Amniotic epithelial cell (primary cell): ENCODE data around the gene SSH3.

Source experiments
- DNase-seq: peaks from one replicate; pipeline ENCODE4 v3.0.0-alpha.2; 2010; ENCODE audit warnings: low read depth

SSH3 gene

GRCh38 chr11:67293090-67293489 lies 10.2 kb upstream of the SSH3 start:
- DNase-seq = peak; percentile 61

- DNase-seq = no peak
These were observed 7.5 kb upstream of the SSH3 start for GRCh38 chr11:67295846-67296245.

- no peak for DNase-seq
These were observed 4.5 kb upstream of the SSH3 start for GRCh38 chr11:67298786-67299185.

GRCh38 chr11:67299471-67300191 lies 3.7 kb upstream of the SSH3 start:
- no peak for DNase-seq

- no peak for DNase-seq
These were observed 3.0 kb upstream of the SSH3 start for GRCh38 chr11:67300256-67300755.

- DNase-seq = no peak
These were observed 2.5 kb upstream of the SSH3 start for GRCh38 chr11:67300756-67301312.

GRCh38 chr11:67301313-67301921 lies 1.9 kb upstream of the SSH3 start:
- DNase-seq = no peak

- peak; percentile 83 for DNase-seq
These were observed 1.3 kb upstream of the SSH3 start for GRCh38 chr11:67301951-67302516.

- DNase-seq = peak; percentile 67
These were observed 679 bp upstream of the SSH3 start for GRCh38 chr11:67302571-67303131.

GRCh38 chr11:67303835-67304411 lies 593 bp downstream of the SSH3 start:
- peak; percentile 22 for DNase-seq

GRCh38 chr11:67304511-67305113 lies 1.3 kb downstream of the SSH3 start:
- no peak for DNase-seq

- no peak for DNase-seq
These were observed 3.6 kb downstream of the SSH3 start for GRCh38 chr11:67306769-67307544.

GRCh38 chr11:67307545-67308001 lies 4.2 kb downstream of the SSH3 start:
- no peak for DNase-seq

- no peak for DNase-seq
These were observed 4.9 kb downstream of the SSH3 start for GRCh38 chr11:67308031-67308866.

GRCh38 chr11:67309166-67309565 lies 5.8 kb downstream of the SSH3 start:
- no peak for DNase-seq

GRCh38 chr11:67309661-67310061 lies 6.3 kb downstream of the SSH3 start:
- no peak for DNase-seq

GRCh38 chr11:67310246-67311050 lies 7.1 kb downstream of the SSH3 start:
- DNase-seq = no peak

GRCh38 chr11:67311051-67311555 lies 7.8 kb downstream of the SSH3 start:
- DNase-seq = no peak

GRCh38 chr11:67311556-67312082 lies 8.3 kb downstream of the SSH3 start:
- no peak for DNase-seq
